A673 (cell line): ENCODE measurements around the gene NR2E1.

ENCODE experiments used
- EZH2 ChIP-seq: fragments of 200-600 bp; sonication (generic); IDR thresholded peaks from 2 replicates; pipeline ENCODE4 v1.6.1; 2017; ENCODE audit warnings: borderline replicate concordance, low read depth, mild to moderate bottlenecking, mixed read lengths, antibody characterized with exemption, low read length; ENCODE audit not compliant: poor library complexity, severe bottlenecking
- TF ChIP-seq, protein P1 (sequence below): fragments of 300-800, 200-600 bp; sonication (generic); conservative IDR thresholded peaks from 2 replicates; pipeline ENCODE4 v1.5.1; 2017; ENCODE audit warnings: low read depth, mild to moderate bottlenecking, antibody characterized with exemption, low read length, moderate library complexity, mixed read lengths

DNA sequence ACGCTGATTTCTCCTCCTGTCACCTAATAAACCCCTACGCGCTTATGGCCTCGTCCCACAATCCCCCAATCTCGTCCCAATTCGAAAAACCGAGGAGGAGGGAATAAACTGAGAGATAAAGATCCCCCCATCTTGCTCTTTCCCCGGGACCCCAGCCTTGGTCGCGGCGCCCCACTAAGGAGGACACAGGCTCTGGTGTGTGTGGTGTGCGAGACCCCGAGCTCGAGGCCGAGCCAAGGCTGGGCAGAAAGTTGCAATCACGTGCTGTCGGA lies 1.3 kb upstream of the NR2E1 start:
- TF ChIP-seq EZH2 = no peak
- TF ChIP-seq, protein P1, sequence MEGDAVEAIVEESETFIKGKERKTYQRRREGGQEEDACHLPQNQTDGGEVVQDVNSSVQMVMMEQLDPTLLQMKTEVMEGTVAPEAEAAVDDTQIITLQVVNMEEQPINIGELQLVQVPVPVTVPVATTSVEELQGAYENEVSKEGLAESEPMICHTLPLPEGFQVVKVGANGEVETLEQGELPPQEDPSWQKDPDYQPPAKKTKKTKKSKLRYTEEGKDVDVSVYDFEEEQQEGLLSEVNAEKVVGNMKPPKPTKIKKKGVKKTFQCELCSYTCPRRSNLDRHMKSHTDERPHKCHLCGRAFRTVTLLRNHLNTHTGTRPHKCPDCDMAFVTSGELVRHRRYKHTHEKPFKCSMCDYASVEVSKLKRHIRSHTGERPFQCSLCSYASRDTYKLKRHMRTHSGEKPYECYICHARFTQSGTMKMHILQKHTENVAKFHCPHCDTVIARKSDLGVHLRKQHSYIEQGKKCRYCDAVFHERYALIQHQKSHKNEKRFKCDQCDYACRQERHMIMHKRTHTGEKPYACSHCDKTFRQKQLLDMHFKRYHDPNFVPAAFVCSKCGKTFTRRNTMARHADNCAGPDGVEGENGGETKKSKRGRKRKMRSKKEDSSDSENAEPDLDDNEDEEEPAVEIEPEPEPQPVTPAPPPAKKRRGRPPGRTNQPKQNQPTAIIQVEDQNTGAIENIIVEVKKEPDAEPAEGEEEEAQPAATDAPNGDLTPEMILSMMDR = no peak
